GM19468 (cell line): ENCODE results near the gene CORIN.
"Not testable (repeated sequence)": the region's sequence is repeated elsewhere in the genome, so short reads cannot be mapped to it uniquely, and the experiment has no call there.

ENCODE experiments used
- ATAC-seq: cut with Tn5 transposase; IDR thresholded peaks from one replicate; pipeline ENCODE4 v1.9.1; 2021; ENCODE audit warnings: mild to moderate bottlenecking, moderate library complexity, moderate number of reproducible peaks; ENCODE audit not compliant: unreplicated experiment; ENCODE audit errors: extremely low read depth

The CORIN gene

GRCh38 chr4:47701286-47701685 is 136.6 kb downstream of the CORIN start:
- ATAC-seq: no peak

DNA sequence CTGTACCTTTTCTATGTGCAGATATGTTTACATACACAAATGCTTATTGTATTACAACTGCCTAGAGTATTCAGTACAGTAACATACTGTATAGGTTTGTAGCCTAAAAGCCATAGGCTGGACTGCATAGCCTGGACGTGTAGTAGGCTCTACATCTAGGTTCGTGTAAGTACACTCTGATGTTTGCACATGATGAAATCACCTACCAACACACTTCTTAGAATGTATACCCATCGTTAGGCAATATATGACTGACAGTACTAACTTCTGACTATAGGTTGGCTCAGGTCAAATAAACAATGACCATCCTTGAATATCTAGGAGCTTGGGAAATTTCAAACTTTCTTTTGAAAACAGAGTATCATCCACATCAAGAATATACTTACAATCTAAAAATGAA is 139.0 kb downstream of the CORIN start:
- ATAC-seq: no peak

DNA sequence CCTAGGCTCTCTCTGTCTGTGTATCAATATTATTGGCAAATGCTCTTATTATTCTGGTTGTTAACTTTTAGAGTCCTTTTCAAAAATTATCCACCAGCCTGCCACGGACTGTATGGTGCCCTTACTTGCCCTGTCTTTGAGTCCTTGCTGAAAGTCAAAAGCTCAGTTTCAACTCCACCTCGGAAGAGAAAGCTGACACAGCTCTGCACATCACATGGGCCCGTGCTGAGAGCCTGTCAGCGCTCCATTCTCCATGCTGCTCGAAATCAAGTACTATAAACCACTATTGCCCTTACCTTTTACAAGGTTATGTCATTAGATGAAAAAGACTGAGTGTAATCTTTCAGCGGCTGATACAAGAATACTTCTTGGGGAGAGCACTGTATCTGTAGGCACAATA is 141.0 kb downstream of the CORIN start:
- no peak for ATAC-seq

DNA sequence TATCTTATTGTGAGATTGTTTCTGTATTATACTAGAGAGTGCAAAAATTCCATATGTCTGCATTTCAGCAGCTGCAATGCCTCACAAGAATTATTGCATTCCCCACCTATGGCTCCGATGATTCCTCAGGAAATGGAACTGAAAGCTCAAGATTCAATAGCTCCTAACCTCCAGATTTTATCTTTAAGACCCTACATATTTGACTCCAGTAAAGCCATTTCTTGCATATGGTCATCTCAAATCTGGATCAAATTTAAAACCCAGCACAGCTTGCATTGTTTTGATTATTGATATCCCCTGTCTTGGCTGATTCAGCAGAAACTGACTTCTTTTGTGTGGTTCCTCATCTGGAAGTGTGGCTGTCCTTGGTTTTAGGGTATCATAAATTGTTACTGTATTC is 142.6 kb downstream of the CORIN start:
- ATAC-seq: no peak

- ATAC-seq: no peak
Observed at GRCh38 chr4:47694322-47694721, 143.5 kb downstream of the CORIN start.

DNA sequence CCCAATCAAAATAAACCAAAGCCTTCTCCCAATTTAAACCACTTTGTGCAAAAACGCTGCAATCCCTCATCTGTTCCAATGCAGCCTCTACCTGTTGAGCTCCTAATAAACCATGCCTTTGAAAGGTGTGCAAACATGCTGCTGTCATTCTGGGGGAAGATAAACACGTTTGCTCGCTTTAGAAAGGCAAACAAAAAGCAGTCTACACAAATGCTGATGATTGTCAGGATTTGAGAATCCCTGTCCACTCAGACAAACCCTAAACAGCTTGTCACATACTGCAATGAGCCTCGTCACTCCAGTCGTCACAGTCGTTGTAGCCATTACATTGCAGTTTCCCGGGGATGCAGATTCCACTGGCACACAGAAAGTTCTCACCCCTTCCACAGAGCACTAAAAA is 145.2 kb downstream of the CORIN start:
- no peak for ATAC-seq

- not testable (repeated sequence) for ATAC-seq
Observed at GRCh38 chr4:47691757-47692383, 146.0 kb downstream of the CORIN start.

DNA sequence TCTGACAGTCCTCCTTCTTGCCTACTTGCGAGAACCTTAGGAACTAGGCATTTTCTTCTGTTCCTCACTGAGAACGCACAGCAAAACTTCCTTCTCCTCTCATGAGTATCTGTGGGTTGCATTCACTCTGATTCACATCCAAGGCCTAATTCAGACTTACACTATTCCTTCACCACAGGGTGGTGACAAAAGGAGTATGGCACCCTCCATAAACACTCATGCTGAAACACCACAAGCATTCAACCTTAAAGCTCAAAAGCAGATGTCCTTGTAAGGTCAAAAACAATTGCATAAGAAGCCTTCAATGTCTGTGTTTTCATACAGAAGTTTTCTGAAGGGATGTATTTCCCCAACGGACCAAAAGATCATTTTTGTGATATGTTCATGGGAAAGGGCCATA is 147.3 kb downstream of the CORIN start:
- no peak for ATAC-seq

DNA sequence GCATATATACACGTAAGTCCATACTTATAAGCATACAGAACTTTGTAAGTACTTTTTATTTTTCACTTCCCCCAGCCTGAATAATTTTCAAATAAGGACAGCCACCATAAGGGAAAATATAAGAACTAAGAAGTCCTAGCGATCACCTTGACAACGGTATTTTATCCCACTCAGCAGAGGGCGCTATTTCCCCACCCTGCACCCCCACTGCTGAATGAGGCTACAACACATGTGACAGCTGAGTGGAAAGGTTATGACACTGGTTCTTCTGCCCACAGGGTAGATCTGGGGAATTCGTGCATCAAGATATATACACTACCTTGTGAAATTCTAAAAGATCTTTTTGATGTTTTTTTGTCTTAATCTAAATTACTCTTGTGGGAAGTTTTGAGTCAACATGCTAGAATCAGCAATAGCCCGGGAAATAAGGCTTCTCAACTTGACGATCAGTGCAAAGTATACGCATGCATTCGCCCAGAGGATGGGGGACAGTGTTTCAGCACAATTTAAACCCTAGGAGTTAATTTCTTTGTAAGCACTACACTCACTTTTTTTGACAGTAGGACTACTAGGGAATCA is 151.5 kb downstream of the CORIN start:
- no peak for ATAC-seq

DNA sequence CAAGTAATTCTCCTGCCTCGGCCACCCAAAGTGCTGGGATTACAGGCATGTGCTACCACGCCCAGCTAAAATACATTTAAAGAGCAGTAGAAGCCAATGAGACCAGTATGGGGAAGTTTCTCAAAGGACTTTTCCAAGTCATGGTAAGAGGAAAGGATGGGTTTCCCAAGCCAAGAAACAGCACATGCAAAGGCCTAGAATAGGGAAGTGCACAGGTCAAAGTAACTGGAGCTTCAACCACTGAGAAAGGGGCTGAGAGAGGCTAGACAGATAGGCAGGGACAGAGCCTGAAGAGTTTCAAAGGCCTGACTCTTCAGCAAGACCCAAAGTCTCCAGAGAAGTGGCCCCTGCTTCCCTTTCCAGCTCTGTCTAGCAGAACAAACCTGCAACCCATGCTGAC is 162.1 kb downstream of the CORIN start:
- no peak for ATAC-seq

- no peak for ATAC-seq
Observed at GRCh38 chr4:47674144-47674543, 163.7 kb downstream of the CORIN start.

- ATAC-seq: no peak
Observed at GRCh38 chr4:47672696-47673095, 165.2 kb downstream of the CORIN start.

DNA sequence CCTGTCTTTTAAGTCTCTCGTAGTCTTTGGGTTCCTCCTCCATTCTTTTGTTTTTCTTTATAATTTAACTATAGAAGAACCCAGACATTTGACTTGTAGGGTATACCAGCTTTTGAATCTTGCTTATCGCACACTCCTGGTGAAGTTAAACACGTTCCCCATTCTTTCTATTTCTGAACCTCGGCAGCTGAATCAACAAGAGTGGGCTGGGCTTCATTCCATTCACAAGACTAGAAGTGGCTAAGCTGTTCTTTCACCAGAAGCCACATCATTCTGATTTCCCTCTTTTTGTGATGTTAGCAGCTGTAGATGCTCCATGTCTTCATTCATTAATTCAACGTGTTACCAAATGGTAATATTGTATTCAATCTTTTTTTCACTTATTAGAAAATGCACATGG is 167.9 kb downstream of the CORIN start:
- no peak for ATAC-seq

GRCh38 chr4:47668810-47669408 is 169.0 kb downstream of the CORIN start:
- peak; percentile 64 for ATAC-seq

- ATAC-seq: no peak
Observed at GRCh38 chr4:47668256-47668655, 169.6 kb downstream of the CORIN start.

DNA sequence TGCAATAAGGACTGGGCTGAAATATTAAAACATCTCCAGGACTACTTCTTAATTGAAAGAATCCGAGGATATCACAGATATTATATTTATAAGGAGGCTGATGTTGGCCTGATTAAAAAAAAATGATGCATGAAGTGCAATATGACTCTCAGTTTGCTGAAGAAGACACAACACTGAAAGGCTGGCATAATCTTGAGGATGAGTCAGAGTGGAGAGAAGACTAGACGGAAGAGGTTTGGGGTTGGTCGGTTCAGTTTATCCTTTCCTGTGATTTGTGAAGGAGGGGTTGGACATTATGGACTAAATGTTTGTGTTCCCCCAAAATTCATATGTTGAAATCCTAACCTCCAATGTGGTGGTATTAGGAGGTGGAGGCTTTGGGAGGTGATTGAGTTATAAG is 170.3 kb downstream of the CORIN start:
- ATAC-seq: no peak

DNA sequence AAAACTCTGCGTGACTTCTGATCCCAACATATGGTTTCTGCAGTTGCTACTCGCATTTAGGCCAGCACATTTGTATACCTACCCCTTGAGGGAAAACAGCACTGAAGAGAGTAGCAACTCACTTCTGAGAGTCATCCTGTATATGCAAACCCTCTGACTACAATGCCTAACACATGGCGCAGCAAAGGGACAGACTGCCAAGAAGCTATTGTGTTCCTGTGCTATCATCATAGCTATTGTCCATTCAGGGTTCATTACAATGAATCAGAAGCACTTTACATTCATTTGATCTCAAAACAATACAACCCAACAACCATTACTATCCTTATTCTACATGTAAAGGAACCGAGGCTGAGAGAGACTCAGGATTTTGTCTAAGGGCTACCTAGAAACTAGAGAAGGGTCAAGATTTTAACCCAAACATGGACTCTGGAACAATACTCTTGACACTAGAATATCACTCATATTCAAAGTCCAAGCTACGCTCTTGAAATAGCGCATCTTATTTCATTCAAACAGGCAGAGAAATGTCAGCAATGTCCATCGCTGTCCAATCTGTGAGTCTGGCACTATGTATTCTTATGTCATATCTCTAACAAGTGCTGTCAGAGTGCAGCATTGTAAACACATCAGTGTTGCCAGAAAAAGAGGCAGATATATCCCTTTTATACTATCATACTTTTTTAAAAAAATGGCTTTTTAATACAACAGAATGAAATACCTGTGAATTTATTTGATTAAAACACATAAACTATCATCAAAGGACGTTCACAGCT is 173.6 kb downstream of the CORIN start:
- no peak for ATAC-seq

GRCh38 chr4:47662975-47663374 is 174.9 kb downstream of the CORIN start:
- no peak for ATAC-seq

GRCh38 chr4:47661741-47662140 is 176.1 kb downstream of the CORIN start:
- no peak for ATAC-seq

DNA sequence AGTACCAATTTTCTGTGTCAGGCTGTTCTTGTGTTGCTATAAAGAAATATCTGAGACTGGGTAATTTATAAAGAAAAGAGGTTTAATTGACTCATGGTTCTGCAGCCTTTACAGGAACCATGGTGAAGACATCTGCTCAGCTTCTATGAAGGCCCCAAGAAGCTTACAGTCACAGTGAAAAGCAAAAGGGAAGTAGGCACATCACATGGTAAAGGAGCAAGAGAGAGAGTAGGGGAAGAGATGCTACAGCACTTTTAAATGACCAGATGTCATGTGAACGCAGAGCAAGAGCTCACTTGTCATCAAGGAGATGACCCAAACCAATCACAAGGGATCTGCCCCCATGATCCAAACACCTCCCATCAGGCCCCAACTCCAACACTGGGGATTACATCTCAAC is 178.5 kb downstream of the CORIN start:
- ATAC-seq: no peak

DNA sequence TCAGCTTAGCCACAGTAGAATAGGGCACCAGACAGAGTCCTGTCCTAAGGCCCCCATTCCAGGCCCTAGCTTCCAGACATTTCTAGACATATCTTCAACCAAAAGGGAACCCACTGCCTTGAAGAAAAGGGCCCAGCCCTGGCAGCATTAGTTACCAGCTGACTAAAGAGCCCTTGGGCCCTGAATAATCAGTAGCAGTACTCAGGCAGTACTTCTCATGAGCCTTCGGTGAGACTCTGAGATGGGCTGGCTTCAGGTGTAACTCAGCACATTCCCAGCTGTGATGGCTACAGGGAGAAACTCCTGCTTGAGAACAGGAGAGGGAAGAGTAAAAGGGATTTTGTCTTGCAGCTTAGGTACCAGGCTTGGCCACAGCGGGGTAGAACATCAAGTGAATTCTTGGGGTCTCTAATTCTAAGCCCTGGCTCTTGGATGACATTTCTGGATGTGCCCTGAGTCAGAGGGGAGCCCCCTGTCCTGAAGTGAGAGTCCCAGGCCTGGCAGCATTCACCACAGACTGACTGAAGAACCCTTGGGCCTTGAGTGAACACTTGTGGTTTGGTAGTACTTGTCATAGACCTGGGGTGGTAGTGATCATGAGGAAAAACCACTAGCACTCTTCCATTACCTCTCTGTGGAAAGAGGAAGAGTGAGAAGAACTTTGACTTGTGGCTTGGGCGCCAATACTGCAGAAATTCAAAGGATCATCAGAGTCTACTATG is 182.7 kb downstream of the CORIN start:
- no peak for ATAC-seq
